IMR-90 (cell line): ENCODE data around the gene VIPR1. TPM values are rescaled to one million over a fixed set of nuclear protein-coding genes. Genes with fewer than 3 reads are reported as not detected.

Source experiments
- ATAC-seq: fragments of 200-7000 bp; cut with Tn5 transposase; 2 replicates; pipeline ENCODE4 v1.9.1; 2020; ENCODE audit warnings: low read depth, mild to moderate bottlenecking, moderate library complexity
- BruUV-seq: library from RNA; stranded (reverse); fragments of 400-500 nt; replicated peaks from 2 replicates; lab custom pipeline; 2021; lab: Mats Ljungman, UMichigan
- CTCF ChIA-PET: fragments of 300-600 bp; formaldehyde crosslinking; extraction: SDS; loops from one replicate; lab custom pipeline; 2021; ENCODE audit warnings: antibody characterized with exemption; lab: Yijun Ruan, JAX
- POLR2A ChIA-PET: fragments of 300-600 bp; sonication (Branson Sonifier 250); formaldehyde crosslinking; loops from one replicate; lab custom pipeline; 2022; ENCODE audit warnings: antibody characterized with exemption; ENCODE audit not compliant: unreplicated experiment; lab: Charles Lee
- DNase-seq: peaks from one replicate; pipeline ENCODE4 v3.0.0; 2013
- H2AFZ ChIP-seq: replicated peaks from 2 replicates; pipeline ENCODE3; 2013; ENCODE audit warnings: low read length, mild to moderate bottlenecking; ENCODE audit not compliant: poor library complexity
- H2AK5ac ChIP-seq: 2 replicates; pipeline ENCODE4 v1.6.1; 2013; ENCODE audit warnings: low read depth, low read length, inconsistent platforms
- H2AK9ac ChIP-seq: replicated peaks from 2 replicates; pipeline ENCODE3; 2013; ENCODE audit warnings: mild to moderate bottlenecking, low read depth, low read length, moderate library complexity; ENCODE audit not compliant: poor library complexity
- H2BK120ac ChIP-seq: 2 replicates; pipeline ENCODE4 v1.6.1; 2013; ENCODE audit warnings: low read depth, low read length, inconsistent platforms
- H2BK15ac ChIP-seq: 3 replicates; pipeline ENCODE4 v1.6.1; 2013; ENCODE audit warnings: low read depth, low read length, inconsistent platforms
- H2BK20ac ChIP-seq: 2 replicates; pipeline ENCODE4 v1.6.1; 2013; ENCODE audit warnings: low read depth, mild to moderate bottlenecking, inconsistent platforms, low read length, moderate library complexity
- H2BK5ac ChIP-seq: 2 replicates; pipeline ENCODE4 v1.6.1; 2013; ENCODE audit warnings: mild to moderate bottlenecking, low read depth, low read length, inconsistent platforms; ENCODE audit not compliant: poor library complexity, severe bottlenecking
- H3K14ac ChIP-seq: replicated peaks from 2 replicates; pipeline ENCODE4 v1.6.1; 2013; ENCODE audit warnings: low read depth, low read length, inconsistent platforms
- H3K18ac ChIP-seq: 2 replicates; pipeline ENCODE4 v1.6.1; 2013; ENCODE audit warnings: low read depth, low read length, control low read depth
- H3K23ac ChIP-seq: 2 replicates; pipeline ENCODE4 v1.6.1; 2013; ENCODE audit warnings: low read depth, low read length, inconsistent platforms
- H3K27ac ChIP-seq: 2 replicates; pipeline ENCODE4 v1.5.1; 2013; ENCODE audit warnings: mild to moderate bottlenecking, control low read depth, low read length; ENCODE audit not compliant: insufficient read depth
- H3K27me3 ChIP-seq: 2 replicates; pipeline ENCODE4 v1.6.1; 2013; ENCODE audit warnings: low read length; ENCODE audit not compliant: control insufficient read depth, insufficient read depth
- H3K36me3 ChIP-seq: 2 replicates; pipeline ENCODE4 v1.6.1; 2013; ENCODE audit warnings: low read length, mixed read lengths; ENCODE audit not compliant: control insufficient read depth, insufficient read depth
- H3K4ac ChIP-seq: 2 replicates; pipeline ENCODE4 v1.6.1; 2013; ENCODE audit warnings: low read depth, low read length, inconsistent platforms
- H3K4me1 ChIP-seq: 2 replicates; pipeline ENCODE4 v1.6.1; 2013; ENCODE audit warnings: low read length, mixed read lengths; ENCODE audit not compliant: control insufficient read depth, insufficient read depth
- H3K4me2 ChIP-seq: 2 replicates; pipeline ENCODE4 v1.6.1; 2013; ENCODE audit warnings: low read depth, mild to moderate bottlenecking, control low read depth, low read length, moderate library complexity
- H3K4me3 ChIP-seq: 2 replicates; pipeline ENCODE4 v1.5.1; 2013; ENCODE audit warnings: low read depth, mild to moderate bottlenecking, control low read depth, low read length, moderate library complexity; ENCODE audit not compliant: insufficient read depth
- H3K56ac ChIP-seq: 2 replicates; pipeline ENCODE4 v1.6.1; 2013; ENCODE audit warnings: low read length, inconsistent platforms; ENCODE audit not compliant: insufficient read depth; ENCODE audit errors: extremely low read depth
- H3K79me1 ChIP-seq, 2 experiments: 2 replicates each; pipeline ENCODE4 v1.6.1; 2013; ENCODE audit warnings: low read length in 2 of 2, inconsistent platforms in 1 of 2, low read depth in 1 of 2
- H3K9ac ChIP-seq: 2 replicates; pipeline ENCODE4 v1.6.1; 2013; ENCODE audit warnings: low read depth, low read length, control low read depth
- H3K9me1 ChIP-seq: 2 replicates; pipeline ENCODE4 v1.6.1; 2013; ENCODE audit warnings: low read length, inconsistent platforms; ENCODE audit not compliant: insufficient read depth
- H3K9me3 ChIP-seq: 2 replicates; pipeline ENCODE4 v1.6.1; 2013; ENCODE audit warnings: low read length; ENCODE audit not compliant: control insufficient read depth, insufficient read depth
- H4K20me1 ChIP-seq: 2 replicates; pipeline ENCODE4 v1.6.1; 2013; ENCODE audit warnings: low read length, inconsistent platforms; ENCODE audit not compliant: insufficient read depth
- H4K5ac ChIP-seq: 2 replicates; pipeline ENCODE4 v1.6.1; 2013; ENCODE audit warnings: mild to moderate bottlenecking, low read depth, low read length, control low read depth
- H4K8ac ChIP-seq, 2 experiments: 2 replicates each; pipeline ENCODE4 v1.6.1; 2013; ENCODE audit warnings: low read depth in 2 of 2, low read length in 2 of 2, control low read depth in 1 of 2, inconsistent platforms in 1 of 2
- H4K91ac ChIP-seq: 2 replicates; pipeline ENCODE4 v1.6.1; 2013; ENCODE audit warnings: low read depth, low read length, inconsistent platforms; ENCODE audit not compliant: insufficient read depth
- BHLHE40 ChIP-seq: fragments of 150-350 bp; IDR thresholded peaks from 2 replicates; pipeline ENCODE4 v1.6.1; 2016; ENCODE audit warnings: mild to moderate bottlenecking, low read depth, low read length
- CEBPB ChIP-seq: IDR thresholded peaks from 2 replicates; pipeline ENCODE4 v1.6.1; 2012; ENCODE audit warnings: low read depth, low read length, improper control_type of control experiment
- CHD1 ChIP-seq: IDR thresholded peaks from 2 replicates; pipeline ENCODE4 v1.6.1; 2012; ENCODE audit warnings: low read depth, low read length, improper control_type of control experiment
- CTCF ChIP-seq: conservative IDR thresholded peaks from 2 replicates; pipeline ENCODE4 v1.5.1; 2012; ENCODE audit warnings: mild to moderate bottlenecking, low read depth, low read length, improper control_type of control experiment
- ELK1 ChIP-seq: fragments of 150-350 bp; IDR thresholded peaks from 2 replicates; pipeline ENCODE4 v1.6.1; 2016; ENCODE audit warnings: low read depth, mild to moderate bottlenecking, low read length, moderate library complexity, borderline replicate concordance
- FOS ChIP-seq: fragments of 150-350 bp; IDR thresholded peaks from 2 replicates; pipeline ENCODE4 v1.6.1; 2016; ENCODE audit warnings: low read depth, low read length
- MAFK ChIP-seq: IDR thresholded peaks from 2 replicates; pipeline ENCODE4 v1.6.1; 2012; ENCODE audit warnings: low read depth, low read length, improper control_type of control experiment
- MAZ ChIP-seq: IDR thresholded peaks from 2 replicates; pipeline ENCODE4 v1.6.1; 2012; ENCODE audit warnings: low read depth, mild to moderate bottlenecking, low read length, improper control_type of control experiment, moderate library complexity, borderline replicate concordance
- MXI1 ChIP-seq: IDR thresholded peaks from 2 replicates; pipeline ENCODE4 v1.6.1; 2012; ENCODE audit warnings: low read depth, mild to moderate bottlenecking, low read length, moderate library complexity, borderline replicate concordance
- NFE2L2 ChIP-seq: fragments of 150-350 bp; IDR thresholded peaks from 2 replicates; pipeline ENCODE4 v1.6.1; 2016; ENCODE audit warnings: low read depth, mild to moderate bottlenecking, low read length
- POLR2A ChIP-seq: IDR thresholded peaks from 2 replicates; pipeline ENCODE4 v1.6.1; 2012; ENCODE audit warnings: mild to moderate bottlenecking, low read depth, low read length
- RAD21 ChIP-seq: IDR thresholded peaks from 2 replicates; pipeline ENCODE4 v1.6.1; 2012; ENCODE audit warnings: low read length, improper control_type of control experiment
- RCOR1 ChIP-seq: IDR thresholded peaks from 2 replicates; pipeline ENCODE4 v1.6.1; 2012; ENCODE audit warnings: mild to moderate bottlenecking, low read length, improper control_type of control experiment; ENCODE audit not compliant: insufficient replicate concordance
- RFX5 ChIP-seq: IDR thresholded peaks from 2 replicates; pipeline ENCODE4 v1.8.0; 2012; ENCODE audit warnings: low read depth, mild to moderate bottlenecking, low read length, moderate library complexity
- WGBS, 2 experiments: methylation state at CpG; one replicate each; pipeline versions ENCODE4 v1.1.5 to v1.1.7; 2013; ENCODE audit warnings: missing lambda C conversion rate in 2 of 2; ENCODE audit not compliant: insufficient read length in 1 of 2; ENCODE audit errors: extremely low coverage in 2 of 2; 5-methylcytosine and 5-hydroxymethylcytosine counted together
- dilution Hi-C: fragments of 300-500 bp; cut with HindIII; formaldehyde crosslinking; loops from one replicate; pipeline ENCODE4 v1.14.3; 2018; ENCODE audit warnings: low sequenced_read_pairs; ENCODE audit not compliant: unreplicated experiment
- in situ Hi-C: fragments of 300-500 bp; cut with MboI; formaldehyde crosslinking; loops from 3 replicates; pipeline ENCODE4 v1.14.3; 2019; ENCODE audit warnings: low sequenced_read_pairs, inconsistent platforms, mixed read lengths
- intact Hi-C: fragments of 100-400 bp; cut with micrococcal nuclease; formaldehyde crosslinking; loops from 2 replicates; pipeline ENCODE4 v1.10.0; 2022
- polyA plus RNA-seq, 3 experiments: library from polyadenylated mRNA; depleted of rRNA; stranded (reverse); fragments of >200 nt; gene quantifications; 2 replicates each; pipeline ENCODE4 v1.2.3, GENCODE V29; 2012; ENCODE audit warnings: low replicate concordance in 1 of 3
- total RNA-seq: library from RNA; depleted of rRNA; stranded (reverse); fragments of >200 nt; gene quantifications from 2 replicates; pipeline ENCODE4 v1.2.3, GENCODE V29; 2012

The VIPR1 gene
- total and polyA plus RNA-seq, 2 of the 4 experiments (the other 2 are of a cell fraction) = not detected

- dilution Hi-C loops = no loop called here
Measured at GRCh38 chr3:42550250-42550649, 47.8 kb downstream of the VIPR1 start.

More at GRCh38 chr3:42550250-42550649, 47.8 kb downstream of the VIPR1 start:
- Histone ChIP-seq H3K18ac (no peak overlapping the region), H2AK5ac (no peak overlapping the region), H2BK15ac (no peak overlapping the region), H2BK20ac (no peak overlapping the region), H3K56ac (no peak overlapping the region), H3K4me2 (no peak overlapping the region), H4K20me1 (no peaks in the 10 kb centered on the region), H3K4ac (no peak overlapping the region), H4K8ac (no peak overlapping the region), H4K5ac (no peak overlapping the region), H3K9ac (no peak overlapping the region), H2AK9ac (no peak overlapping the region), H4K91ac (no peak overlapping the region), H2BK120ac (no peak overlapping the region), H3K4me1 (no peaks in the 10 kb centered on the region; the same call in 1 of the 2 replicates), H3K23ac (no peak overlapping the region), H3K4me3 (no peak overlapping the region), H3K27me3 (no peaks in the 10 kb centered on the region), H3K79me1 (no peaks in the 10 kb centered on the region; a peak in 1 of 4 replicates), H3K9me1 (no peaks in the 10 kb centered on the region), H3K27ac (no peak overlapping the region), H2BK5ac (no peak overlapping the region), H3K36me3 (peaks cover 16% of the 10 kb centered on the region), H3K9me3 (no peaks in the 10 kb centered on the region), H2AFZ (no peak overlapping the region), H3K14ac (no peak overlapping the region)
- BruUV-seq = TSS peak; percentile 29
- intact Hi-C loops = no loop called here
- in situ Hi-C loops = no loop called here
- no peak for ATAC-seq
- WGBS, 2 experiments = no CpG with 5 or more reads among the region's 1 CpG
- ChIA-PET POLR2A (no interaction called here), CTCF (interaction anchor here (0.6 kb wide), 1 partner anchor 82 kb away, joined by 5 read pairs; no protein-coding TSS in a partner anchor)
- DNase-seq = no peak
- TF ChIP-seq BHLHE40 (no peak), CHD1 (no peak), MAFK (no peak), RCOR1 (no peak), RFX5 (no peak), MXI1 (no peak), CTCF (no peak), RAD21 (no peak), NFE2L2 (no peak), MAZ (no peak), POLR2A (no peak), CEBPB (no peak), FOS (no peak), ELK1 (no peak)
